GM10266 (cell line): ENCODE measurements around the gene TMEM109.

Experiments used
- DNase-seq: peaks from one replicate; pipeline ENCODE4 v3.0.0; 2012; ENCODE audit errors: extremely low spot score
- CTCF ChIP-seq: IDR thresholded peaks from 2 replicates; pipeline ENCODE4 v1.5.1; 2012; ENCODE audit warnings: mild to moderate bottlenecking, low read depth; ENCODE audit not compliant: control insufficient read depth, insufficient read depth; ENCODE audit errors: missing control alignments

TMEM109 gene

GRCh38 chr11:60935676-60936442 is 21.9 kb downstream of the TMEM109 start:
- no peak for DNase-seq

GRCh38 chr11:60936467-60937143 is 22.6 kb downstream of the TMEM109 start:
- DNase-seq: no peak
- TF ChIP-seq CTCF: no peak

More at GRCh38 chr11:60935676-60936442, 21.9 kb downstream of the TMEM109 start:
- TF ChIP-seq CTCF: no peak

- no peak for DNase-seq
Measured at GRCh38 chr11:60937144-60937527, 23.2 kb downstream of the TMEM109 start.

GRCh38 chr11:60937811-60938210 is 23.9 kb downstream of the TMEM109 start:
- DNase-seq: no peak
- TF ChIP-seq CTCF: no peak

More at GRCh38 chr11:60937144-60937527, 23.2 kb downstream of the TMEM109 start:
- no peak for TF ChIP-seq CTCF

- no peak for DNase-seq
Measured at GRCh38 chr11:60938500-60938899, 24.5 kb downstream of the TMEM109 start.

GRCh38 chr11:60939301-60939700 is 25.3 kb downstream of the TMEM109 start:
- no peak for TF ChIP-seq CTCF

More at GRCh38 chr11:60938500-60938899, 24.5 kb downstream of the TMEM109 start:
- no peak for TF ChIP-seq CTCF

GRCh38 chr11:60939855-60940254 is 25.9 kb downstream of the TMEM109 start:
- no peak for TF ChIP-seq CTCF
- DNase-seq: no peak

More at GRCh38 chr11:60939301-60939700, 25.3 kb downstream of the TMEM109 start:
- no peak for DNase-seq
